GM06990 (cell line): ENCODE results near the gene PRR35.

Experiments used
- DNase-seq: peaks from one replicate; pipeline ENCODE4 v3.0.0-alpha.2; 2011; ENCODE audit not compliant: insufficient read length; ENCODE audit errors: extremely low read depth
- H3K27me3 ChIP-seq: replicated peaks from 2 replicates; pipeline ENCODE4 v1.6.0; 2011; ENCODE audit warnings: low read length; ENCODE audit not compliant: control insufficient read depth, insufficient read depth
- H3K36me3 ChIP-seq: 2 replicates; pipeline ENCODE4 v1.5.1; 2011; ENCODE audit warnings: low read length; ENCODE audit not compliant: control insufficient read depth, insufficient read depth
- H3K4me3 ChIP-seq: replicated peaks from 2 replicates; pipeline ENCODE4 v1.5.1; 2011; ENCODE audit warnings: low read depth, mild to moderate bottlenecking, control low read depth, low read length
- TF ChIP-seq, protein P1 (sequence below): IDR thresholded peaks from 2 replicates; pipeline ENCODE4 v1.5.1; 2011; ENCODE audit warnings: low read length, control low read depth, mild to moderate bottlenecking, inconsistent platforms; ENCODE audit not compliant: insufficient read depth, poor library complexity, severe bottlenecking

Gene PRR35

DNA sequence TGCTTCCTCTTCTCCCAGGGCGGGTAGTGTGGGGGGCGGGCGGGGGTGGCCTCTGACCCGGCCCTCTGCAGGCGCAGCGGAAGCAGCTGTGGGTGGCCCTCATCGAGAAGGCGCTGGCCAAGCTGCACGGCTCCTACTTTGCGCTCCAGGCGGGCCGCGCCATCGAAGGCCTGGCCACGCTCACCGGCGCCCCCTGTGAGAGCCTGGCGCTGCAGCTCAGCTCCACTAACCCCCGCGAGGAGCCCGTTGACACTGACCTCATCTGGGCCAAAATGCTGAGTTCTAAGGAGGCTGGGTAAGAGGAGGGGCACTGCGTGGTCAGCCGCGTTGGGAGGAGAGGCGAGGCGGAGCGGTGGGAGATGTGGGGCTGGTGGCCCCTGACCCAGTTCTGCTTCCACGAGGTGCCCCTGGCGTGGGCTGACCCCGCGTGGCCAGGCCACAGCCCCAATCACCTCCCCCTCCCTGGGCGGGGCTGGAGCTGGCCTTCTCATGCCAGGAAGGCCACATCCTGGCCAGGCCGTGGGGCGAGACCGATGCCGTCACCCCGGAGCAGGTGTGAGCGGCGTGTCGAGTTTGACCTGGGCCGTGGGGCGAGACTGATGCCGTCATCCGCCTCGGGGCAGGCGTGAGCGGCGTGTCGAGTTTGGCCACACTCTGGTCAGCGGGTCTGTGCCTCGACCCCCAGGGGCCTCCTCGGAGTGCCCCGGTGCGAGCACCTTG is 10.5 kb upstream of the PRR35 start:
- TF ChIP-seq, protein P1, sequence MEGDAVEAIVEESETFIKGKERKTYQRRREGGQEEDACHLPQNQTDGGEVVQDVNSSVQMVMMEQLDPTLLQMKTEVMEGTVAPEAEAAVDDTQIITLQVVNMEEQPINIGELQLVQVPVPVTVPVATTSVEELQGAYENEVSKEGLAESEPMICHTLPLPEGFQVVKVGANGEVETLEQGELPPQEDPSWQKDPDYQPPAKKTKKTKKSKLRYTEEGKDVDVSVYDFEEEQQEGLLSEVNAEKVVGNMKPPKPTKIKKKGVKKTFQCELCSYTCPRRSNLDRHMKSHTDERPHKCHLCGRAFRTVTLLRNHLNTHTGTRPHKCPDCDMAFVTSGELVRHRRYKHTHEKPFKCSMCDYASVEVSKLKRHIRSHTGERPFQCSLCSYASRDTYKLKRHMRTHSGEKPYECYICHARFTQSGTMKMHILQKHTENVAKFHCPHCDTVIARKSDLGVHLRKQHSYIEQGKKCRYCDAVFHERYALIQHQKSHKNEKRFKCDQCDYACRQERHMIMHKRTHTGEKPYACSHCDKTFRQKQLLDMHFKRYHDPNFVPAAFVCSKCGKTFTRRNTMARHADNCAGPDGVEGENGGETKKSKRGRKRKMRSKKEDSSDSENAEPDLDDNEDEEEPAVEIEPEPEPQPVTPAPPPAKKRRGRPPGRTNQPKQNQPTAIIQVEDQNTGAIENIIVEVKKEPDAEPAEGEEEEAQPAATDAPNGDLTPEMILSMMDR: peak; percentile 9
- Histone ChIP-seq H3K27me3 (no peaks in the 10 kb centered on the region), H3K36me3 (peaks cover 13% of the 10 kb centered on the region), H3K4me3 (no peak overlapping the region)
- no peak for DNase-seq

DNA sequence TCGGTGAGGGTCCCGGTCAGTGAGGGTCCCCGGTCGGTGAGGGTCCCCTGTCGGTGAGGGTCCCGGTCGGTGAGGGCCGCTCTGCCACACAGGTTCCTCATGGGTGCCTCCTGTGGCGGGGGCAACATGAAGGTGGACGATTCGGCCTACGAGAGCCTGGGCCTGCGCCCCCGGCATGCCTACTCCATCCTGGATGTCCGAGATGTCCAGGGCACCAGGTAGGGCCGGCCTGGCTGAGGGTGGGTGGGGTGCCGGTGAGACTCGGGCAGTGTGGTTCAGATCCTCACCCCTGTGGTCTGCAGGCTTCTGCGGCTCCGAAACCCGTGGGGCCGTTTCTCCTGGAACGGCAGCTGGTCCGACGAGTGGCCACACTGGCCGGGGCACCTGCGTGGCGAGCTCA is 9.0 kb upstream of the PRR35 start:
- no peak for DNase-seq
- TF ChIP-seq, protein P1: no peak
- Histone ChIP-seq H3K4me3 (no peak overlapping the region), H3K27me3 (no peaks in the 10 kb centered on the region), H3K36me3 (peaks cover 13% of the 10 kb centered on the region)

DNA sequence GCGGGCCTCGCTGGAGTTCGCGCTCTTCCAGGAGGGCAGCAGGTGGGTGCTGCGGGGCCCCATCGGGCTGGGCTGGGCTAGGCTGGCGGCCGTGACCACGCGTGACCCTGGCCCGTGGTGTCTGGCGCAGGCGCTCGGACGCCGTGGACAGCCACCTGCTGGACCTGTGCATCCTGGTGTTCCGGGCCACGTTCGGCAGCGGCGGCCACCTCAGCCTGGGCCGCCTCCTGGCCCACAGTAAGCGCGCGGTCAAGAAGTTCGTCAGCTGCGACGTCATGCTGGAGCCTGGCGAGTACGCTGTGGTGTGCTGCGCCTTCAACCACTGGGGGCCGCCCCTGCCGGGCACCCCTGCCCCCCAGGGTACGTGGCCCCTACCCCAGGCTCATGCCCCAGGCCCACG is 8.0 kb upstream of the PRR35 start:
- no peak for DNase-seq
- peaks cover 13% of the 10 kb centered on the region for H3K36me3 ChIP-seq
- H3K4me3 ChIP-seq: no peak overlapping the region
- TF ChIP-seq, protein P1: no peak
- H3K27me3 ChIP-seq: no peaks in the 10 kb centered on the region

DNA sequence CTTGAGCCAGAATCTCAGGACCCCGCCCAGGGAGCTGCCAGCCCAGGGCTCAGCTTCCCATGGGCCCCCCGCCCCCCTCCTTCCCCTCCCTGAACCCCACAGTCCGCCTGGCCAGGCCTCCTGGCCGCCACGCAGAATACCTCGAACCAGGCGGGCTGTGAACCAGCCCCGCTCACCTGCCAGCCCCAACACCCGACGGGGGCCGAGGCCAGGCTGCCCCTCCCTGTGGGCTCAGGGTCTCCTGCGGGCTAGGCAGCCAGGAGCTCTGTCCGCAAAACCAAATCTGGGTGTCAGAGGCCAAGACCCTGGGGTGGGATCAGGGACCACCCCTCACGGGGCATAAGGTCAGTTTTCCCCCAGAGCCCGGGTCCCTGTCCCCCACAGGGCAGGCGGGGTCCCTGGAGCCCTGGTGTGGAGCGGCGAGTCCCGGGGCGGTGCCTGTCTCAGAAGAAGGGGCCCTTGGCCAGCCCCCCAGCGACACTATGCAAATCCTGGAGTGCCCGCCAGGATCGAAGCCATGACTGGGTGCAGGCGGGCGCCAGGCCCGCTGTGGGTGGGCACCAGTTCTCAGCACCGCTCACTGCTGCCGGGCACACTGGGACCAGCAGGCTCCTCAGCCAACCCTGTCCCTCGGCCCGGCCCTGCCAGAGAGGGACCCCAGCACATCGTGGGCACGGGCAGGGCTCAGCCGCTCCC is 6.4 kb upstream of the PRR35 start:
- no peak for DNase-seq
- H3K4me3 ChIP-seq: no peak overlapping the region
- TF ChIP-seq, protein P1: no peak
- H3K36me3 ChIP-seq: peaks cover 11% of the 10 kb centered on the region
- H3K27me3 ChIP-seq: no peaks in the 10 kb centered on the region; the same call in 1 of the 2 replicates

DNA sequence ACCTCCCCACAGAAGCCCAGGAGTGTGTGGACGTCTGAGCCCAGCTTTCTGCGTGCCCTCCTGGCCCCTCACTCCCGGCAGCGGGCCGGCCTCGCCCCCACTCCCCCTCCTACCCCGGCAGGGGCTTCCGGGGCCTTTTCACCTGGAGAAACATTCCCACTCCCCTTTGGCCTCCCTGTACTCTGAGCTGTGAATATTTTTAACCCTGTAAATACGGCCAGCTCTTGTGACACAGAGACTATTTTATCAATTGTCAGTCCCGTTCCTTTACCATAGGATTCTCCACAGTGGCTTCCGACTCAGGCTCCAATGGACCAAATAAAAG is 5.9 kb upstream of the PRR35 start:
- Histone ChIP-seq H3K36me3 (peaks cover 11% of the 10 kb centered on the region), H3K4me3 (no peak overlapping the region), H3K27me3 (no peaks in the 10 kb centered on the region; the same call in 1 of the 2 replicates)
- TF ChIP-seq, protein P1: no peak
- no peak for DNase-seq
